Lung (tissue), 12 donors: ENCODE results near the gene PCGF3. TPM values are rescaled to one million over a fixed set of nuclear protein-coding genes. Genes with fewer than 3 reads are reported as not detected.
A peak's percentile ranks its signal among the peaks of the same experiment; 100 is the strongest.

Source experiments
- ATAC-seq: fragments of 200-7000 bp; cut with Tn5 transposase; one replicate; pipeline ENCODE4 v1.9.1; 2020; ENCODE audit warnings: moderate number of reproducible peaks; ENCODE audit not compliant: insufficient read depth, low FRiP score
- DNase-seq, 3 donors: peaks; one replicate each; pipeline ENCODE4 v3.0.0-alpha.2; 2013 to 2017
- H3K27ac ChIP-seq, 2 donors: one replicate each; pipeline ENCODE4 v1.5.1; 2013; ENCODE audit warnings: mild to moderate bottlenecking in 2 of 2, moderate library complexity in 2 of 2, control low read depth in 1 of 2, inconsistent platforms in 1 of 2, low read depth in 1 of 2, low read length in 1 of 2
- H3K27me3 ChIP-seq, 3 donors: one replicate each; pipeline ENCODE4 v1.5.1; 2013; ENCODE audit warnings: low read length in 2 of 3; ENCODE audit not compliant: control insufficient read depth in 3 of 3, insufficient read depth in 3 of 3
- H3K36me3 ChIP-seq, 4 donors: one replicate each; pipeline ENCODE4 v1.5.1; 2013; ENCODE audit warnings: low read length in 4 of 4, mild to moderate bottlenecking in 1 of 4, moderate library complexity in 1 of 4; ENCODE audit not compliant: control insufficient read depth in 4 of 4, insufficient read depth in 4 of 4
- H3K4me1 ChIP-seq, 5 donors: one replicate each; pipeline ENCODE4 v1.5.1; 2013; ENCODE audit warnings: low read length in 5 of 5, mild to moderate bottlenecking in 2 of 5, moderate library complexity in 1 of 5; ENCODE audit not compliant: control insufficient read depth in 5 of 5, insufficient read depth in 5 of 5
- H3K4me3 ChIP-seq: one replicate; pipeline ENCODE4 v1.5.1; 2013; ENCODE audit warnings: mild to moderate bottlenecking, control low read depth, moderate library complexity
- H3K9ac ChIP-seq, 2 donors: one replicate each; pipeline ENCODE4 v1.5.1; 2013; ENCODE audit warnings: low read length in 2 of 2, control low read depth in 1 of 2; ENCODE audit not compliant: insufficient read depth in 1 of 2
- H3K9me3 ChIP-seq, 4 donors: one replicate each; pipeline ENCODE4 v1.5.1; 2013; ENCODE audit warnings: low read length in 3 of 4, mild to moderate bottlenecking in 1 of 4, moderate library complexity in 1 of 4; ENCODE audit not compliant: control insufficient read depth in 4 of 4, insufficient read depth in 3 of 4
- WGBS, 2 donors: extraction: QIAGEN DNeasy Blood & Tissue Kit; methylation state at CpG; one replicate each; pipeline ENCODE4 v1.1.7; 2013; 5-methylcytosine and 5-hydroxymethylcytosine counted together
- polyA plus RNA-seq, 2 donors: library from polyadenylated mRNA; stranded (reverse); fragments of 200-250 nt; gene quantifications; one replicate each; pipeline ENCODE4 v1.2.1, GENCODE V29; 2013
- total RNA-seq, 2 donors: library from RNA; depleted of rRNA in 1 of 2; stranded (reverse); fragments of >200 nt in 1 of 2; gene quantifications; one replicate each; pipeline ENCODE4 v1.2.1, GENCODE V29; 2014 to 2021
- TF ChIP-seq, protein P1 (sequence below): IDR thresholded peaks from 2 replicates; pipeline ENCODE4 v1.5.1; 2012; ENCODE audit warnings: mild to moderate bottlenecking; ENCODE audit errors: control extremely low read depth, extremely low read depth
- donor health status: control.
- donor health status: control.
- donor health status: Bipolar disorder and iron deficiency.
- donor health status: healthy.
- donor health status: DM: yes; HTN: yes; CAD: no.

Gene PCGF3
- total and polyA plus RNA-seq, 4 donors, result 29.3 to 66.8 (median 43.3) TPM

DNA sequence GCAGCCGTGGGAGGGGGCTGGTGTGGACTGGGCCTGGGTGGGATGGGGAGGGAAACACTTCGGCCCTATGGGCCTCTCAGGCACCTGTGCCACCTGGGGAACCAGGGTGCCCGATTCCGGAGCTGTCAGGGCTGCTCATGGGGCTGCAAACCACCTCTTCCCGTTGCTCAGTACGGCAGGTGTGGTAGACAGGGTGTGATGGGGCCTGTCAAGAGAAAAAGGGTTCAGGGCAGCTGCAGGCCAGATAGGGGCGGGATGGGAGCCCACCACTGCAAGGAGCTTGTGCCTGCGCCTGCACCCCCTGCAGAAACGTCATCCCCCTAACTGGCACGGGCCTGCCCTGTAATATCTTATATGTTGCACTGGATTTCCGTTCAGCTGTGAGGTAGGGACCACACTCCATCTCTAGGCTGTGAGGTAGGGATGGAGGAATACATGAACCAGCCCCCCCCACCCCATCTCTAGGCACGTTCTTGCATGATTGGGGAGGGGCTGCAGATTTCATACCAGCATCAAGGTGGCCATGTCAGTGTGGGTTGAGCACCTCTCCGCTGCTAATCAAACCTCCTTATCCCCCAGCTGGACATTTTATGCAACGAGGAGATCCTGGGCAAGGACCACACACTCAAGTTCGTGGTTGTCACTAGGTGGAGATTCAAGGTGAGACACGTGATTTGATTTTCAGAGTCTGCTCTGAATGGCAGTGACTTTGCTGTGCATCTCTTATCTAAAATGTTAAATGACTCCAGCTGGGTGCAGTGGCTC, 59.0 kb downstream of the PCGF3 start:
- ATAC-seq (no peak), DNase-seq (no peak)
- Histone ChIP-seq H3K9ac (no peak overlapping the region), H3K4me3 (no peak overlapping the region), H3K9me3 (peaks cover 0 to 4% (median 0%) of the 10 kb centered on the region in 4 donors), H3K4me1 (peaks cover 0 to 6% (median 0%) of the 10 kb centered on the region in 5 donors), H3K36me3 (peaks cover 2 to 62% (median 58%) of the 10 kb centered on the region in 4 donors), H3K27me3 (no peaks in the 10 kb centered on the region), H3K27ac (peak overlapping the region in 1 of 2 donors; percentile 11)
- WGBS, 2 donors, result 87 to 91% methylated on average over 16 of the region's 16 CpGs
- TF ChIP-seq, protein P1, sequence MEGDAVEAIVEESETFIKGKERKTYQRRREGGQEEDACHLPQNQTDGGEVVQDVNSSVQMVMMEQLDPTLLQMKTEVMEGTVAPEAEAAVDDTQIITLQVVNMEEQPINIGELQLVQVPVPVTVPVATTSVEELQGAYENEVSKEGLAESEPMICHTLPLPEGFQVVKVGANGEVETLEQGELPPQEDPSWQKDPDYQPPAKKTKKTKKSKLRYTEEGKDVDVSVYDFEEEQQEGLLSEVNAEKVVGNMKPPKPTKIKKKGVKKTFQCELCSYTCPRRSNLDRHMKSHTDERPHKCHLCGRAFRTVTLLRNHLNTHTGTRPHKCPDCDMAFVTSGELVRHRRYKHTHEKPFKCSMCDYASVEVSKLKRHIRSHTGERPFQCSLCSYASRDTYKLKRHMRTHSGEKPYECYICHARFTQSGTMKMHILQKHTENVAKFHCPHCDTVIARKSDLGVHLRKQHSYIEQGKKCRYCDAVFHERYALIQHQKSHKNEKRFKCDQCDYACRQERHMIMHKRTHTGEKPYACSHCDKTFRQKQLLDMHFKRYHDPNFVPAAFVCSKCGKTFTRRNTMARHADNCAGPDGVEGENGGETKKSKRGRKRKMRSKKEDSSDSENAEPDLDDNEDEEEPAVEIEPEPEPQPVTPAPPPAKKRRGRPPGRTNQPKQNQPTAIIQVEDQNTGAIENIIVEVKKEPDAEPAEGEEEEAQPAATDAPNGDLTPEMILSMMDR, result no peak

DNA sequence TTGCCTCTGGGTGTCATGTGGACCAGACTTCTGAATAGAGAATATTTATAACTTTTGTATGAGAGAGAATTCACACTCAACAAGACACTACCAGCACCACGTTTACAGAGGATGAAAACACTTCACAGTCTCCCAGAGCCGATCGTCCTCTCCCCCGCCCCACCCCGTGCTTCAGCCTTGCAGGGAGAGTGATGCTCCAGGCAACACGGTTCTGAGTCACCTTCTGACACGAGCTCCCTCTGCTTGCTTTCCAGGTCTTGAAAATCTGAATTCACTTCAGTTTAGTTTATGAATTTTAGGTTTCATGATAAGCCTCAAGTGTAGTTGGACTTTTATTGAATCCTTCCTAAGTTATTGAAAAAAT, 60.5 kb downstream of the PCGF3 start:
- peaks cover 0 to 4% (median 0%) of the 10 kb centered on the region in 4 donors for H3K9me3 ChIP-seq
- no peak overlapping the region for H3K27ac ChIP-seq
- no peaks in the 10 kb centered on the region for H3K27me3 ChIP-seq
- no peak for ATAC-seq
- H3K4me1 ChIP-seq, result peaks cover 0 to 8% (median 0%) of the 10 kb centered on the region in 5 donors
- peaks cover 2 to 61% (median 54%) of the 10 kb centered on the region in 4 donors for H3K36me3 ChIP-seq
- DNase-seq, result no peak
- 77 to 79% methylated on average over 7 of the region's 7 CpGs for WGBS, 2 donors
- TF ChIP-seq, protein P1, result no peak
- no peak overlapping the region for H3K4me3 ChIP-seq
- H3K9ac ChIP-seq, result no peak overlapping the region

DNA sequence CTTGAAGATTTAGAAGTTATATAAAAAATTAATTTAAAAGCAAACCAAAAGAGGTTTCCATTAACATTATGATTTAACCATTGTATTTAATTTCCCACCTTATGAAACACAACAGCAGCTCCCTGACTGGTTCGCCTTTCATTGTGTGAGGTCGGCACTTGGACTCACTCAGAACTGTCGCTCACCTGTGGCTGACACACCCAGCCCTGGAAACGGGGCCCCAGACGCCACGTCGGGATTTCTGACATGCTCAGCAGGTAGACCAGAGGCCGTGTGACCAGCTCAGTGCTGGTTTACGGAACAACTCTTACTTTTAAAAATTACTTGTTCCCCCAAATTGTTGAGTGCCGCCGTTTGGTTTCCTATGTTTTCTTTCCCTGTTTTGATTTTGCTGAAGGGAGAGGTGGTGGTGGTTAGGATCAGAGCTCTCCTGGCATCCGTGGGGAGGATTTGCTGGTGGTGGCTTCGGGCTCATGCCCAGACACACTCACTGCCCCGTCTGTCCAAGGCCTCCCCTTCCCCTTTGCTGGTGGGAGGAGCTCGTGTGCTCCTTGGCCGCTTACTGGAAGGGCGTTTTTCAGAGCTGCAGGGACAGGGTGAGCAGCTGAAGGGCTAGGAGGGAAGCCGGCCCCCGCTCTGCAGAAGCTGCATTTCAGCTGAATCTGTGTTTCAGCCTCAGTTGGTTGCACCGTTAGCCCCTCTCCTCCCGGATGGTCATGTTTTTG, 61.1 kb downstream of the PCGF3 start:
- Histone ChIP-seq H3K9me3 (peaks cover 0 to 4% (median 0%) of the 10 kb centered on the region in 4 donors), H3K36me3 (peaks cover 2 to 61% (median 51%) of the 10 kb centered on the region in 4 donors), H3K4me3 (no peak overlapping the region), H3K9ac (no peak overlapping the region), H3K27me3 (no peaks in the 10 kb centered on the region), H3K4me1 (peaks cover 0 to 8% (median 1%) of the 10 kb centered on the region in 5 donors), H3K27ac (no peak overlapping the region)
- 76 to 82% methylated on average over 21 of the region's 21 CpGs for WGBS, 2 donors
- DNase-seq (no peak), ATAC-seq (no peak)
- TF ChIP-seq, protein P1, result no peak
